Endothelial cell of hepatic sinusoid (primary cell): ENCODE results near the gene GZF1.

Experiments
- in situ Hi-C: cut with HindIII; loops from 2 replicates; pipeline ENCODE4 v1.10.0; 2017; ENCODE audit warnings: low sequenced_read_pairs

GZF1 gene

DNA sequence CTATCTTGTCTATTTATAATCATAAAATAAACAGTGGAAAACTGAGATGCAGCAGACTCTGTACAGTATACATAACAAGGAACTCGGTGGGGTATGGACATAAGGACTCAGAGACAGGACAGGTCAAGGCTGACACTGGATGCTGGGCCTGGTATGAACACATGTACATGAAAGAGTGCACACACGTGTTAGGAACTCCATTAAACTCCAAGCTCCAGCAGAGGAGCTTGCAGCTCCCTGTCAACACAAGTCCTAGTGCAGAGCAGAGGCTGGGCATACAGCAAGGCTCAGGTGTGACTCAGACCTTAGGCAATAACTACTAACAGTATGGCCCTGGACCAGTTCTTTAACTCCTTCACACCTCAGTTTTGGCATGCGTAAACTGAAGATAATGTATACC, 42.2 kb downstream of the GZF1 start:
- in situ Hi-C loops, result no loop called here

DNA sequence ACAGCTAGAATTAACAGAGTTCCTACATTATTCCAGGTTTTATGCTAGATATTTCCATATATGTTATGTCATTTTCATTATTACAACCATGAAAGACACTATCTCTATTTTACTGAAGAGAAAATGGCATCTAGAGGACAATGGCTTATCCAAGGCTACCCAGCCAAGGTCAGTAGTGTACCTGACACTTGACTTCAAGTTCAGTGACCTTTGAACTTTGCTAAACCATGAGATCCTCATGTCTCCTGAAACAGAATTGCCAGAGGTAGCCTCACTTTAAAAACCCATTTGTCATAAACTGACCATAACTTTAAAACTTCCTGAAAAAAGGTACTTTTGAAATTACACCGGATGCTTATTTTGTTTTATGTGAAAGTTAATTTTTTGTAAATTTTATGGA, 44.9 kb downstream of the GZF1 start:
- in situ Hi-C loops, result no loop called here

DNA sequence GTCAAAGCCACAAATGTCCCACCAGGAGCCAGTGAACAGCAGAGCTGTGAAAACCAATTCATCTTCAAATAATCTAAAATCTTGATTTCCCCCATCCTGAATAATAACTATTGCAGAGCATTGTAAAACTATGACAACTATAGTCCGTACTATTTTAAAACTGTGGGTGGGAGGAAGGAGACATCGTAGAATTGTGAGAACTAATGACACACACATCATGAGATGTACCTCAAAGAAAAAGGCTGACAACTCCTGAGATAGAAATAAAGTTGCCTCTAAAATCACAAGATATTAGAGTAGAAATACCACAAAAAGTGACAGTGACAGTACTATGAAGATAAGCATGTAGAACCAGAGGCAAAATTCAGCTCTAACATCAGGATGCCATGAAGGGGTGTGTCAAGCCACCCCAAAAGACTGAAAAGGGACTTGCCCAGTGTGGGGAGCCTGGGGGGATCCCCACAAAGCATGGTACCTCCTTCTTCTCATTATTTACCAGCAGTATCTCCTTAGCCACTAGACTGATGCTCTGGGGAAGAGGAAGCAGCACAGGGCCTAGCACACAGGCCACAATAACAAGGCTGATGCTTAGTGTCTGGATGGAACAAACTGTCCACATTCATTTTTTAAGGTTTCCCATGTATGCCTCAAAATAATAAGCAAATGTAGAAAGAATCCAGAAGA, 45.9 kb downstream of the GZF1 start:
- in situ Hi-C loops, result no loop called here

DNA sequence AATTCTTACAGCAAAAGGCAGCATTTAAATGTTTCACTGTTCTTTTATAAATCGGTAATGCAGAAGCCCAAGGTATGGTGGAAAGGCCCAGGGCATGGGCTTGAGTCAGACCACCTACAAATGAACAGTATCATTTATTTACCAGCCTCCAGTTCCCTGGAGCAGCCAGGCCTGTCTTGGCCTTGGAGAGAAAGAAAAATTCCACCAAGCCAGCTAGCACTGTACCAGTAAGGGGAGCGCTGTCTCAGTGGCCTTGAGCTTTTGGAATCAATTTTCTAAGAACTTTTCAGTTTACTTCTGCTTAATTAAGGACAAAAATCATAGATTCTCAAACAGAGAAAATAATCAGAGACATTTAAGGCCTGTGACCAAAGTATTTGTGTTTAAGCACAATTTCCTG, 47.0 kb downstream of the GZF1 start:
- in situ Hi-C loops, result no loop called here

DNA sequence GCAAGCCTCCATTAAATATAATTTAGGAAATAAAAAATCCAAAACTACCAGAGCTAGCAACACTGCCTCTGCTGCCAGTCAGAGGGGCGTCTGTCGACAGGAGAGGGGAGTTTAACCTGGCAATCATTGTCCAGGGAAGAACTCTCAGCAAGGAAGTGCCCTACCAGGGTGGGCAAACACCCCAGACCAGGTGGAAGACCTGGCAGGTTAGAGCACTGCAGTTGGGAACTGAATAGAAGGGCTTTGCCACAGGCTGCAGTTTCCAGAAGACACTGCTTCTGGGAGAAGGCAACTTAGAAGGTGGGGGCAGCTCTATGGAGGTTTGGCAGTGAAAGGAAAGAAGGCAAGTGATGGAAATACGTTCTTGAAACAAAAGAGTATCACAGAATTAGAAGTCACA, 47.8 kb downstream of the GZF1 start:
- in situ Hi-C loops, result no loop called here

DNA sequence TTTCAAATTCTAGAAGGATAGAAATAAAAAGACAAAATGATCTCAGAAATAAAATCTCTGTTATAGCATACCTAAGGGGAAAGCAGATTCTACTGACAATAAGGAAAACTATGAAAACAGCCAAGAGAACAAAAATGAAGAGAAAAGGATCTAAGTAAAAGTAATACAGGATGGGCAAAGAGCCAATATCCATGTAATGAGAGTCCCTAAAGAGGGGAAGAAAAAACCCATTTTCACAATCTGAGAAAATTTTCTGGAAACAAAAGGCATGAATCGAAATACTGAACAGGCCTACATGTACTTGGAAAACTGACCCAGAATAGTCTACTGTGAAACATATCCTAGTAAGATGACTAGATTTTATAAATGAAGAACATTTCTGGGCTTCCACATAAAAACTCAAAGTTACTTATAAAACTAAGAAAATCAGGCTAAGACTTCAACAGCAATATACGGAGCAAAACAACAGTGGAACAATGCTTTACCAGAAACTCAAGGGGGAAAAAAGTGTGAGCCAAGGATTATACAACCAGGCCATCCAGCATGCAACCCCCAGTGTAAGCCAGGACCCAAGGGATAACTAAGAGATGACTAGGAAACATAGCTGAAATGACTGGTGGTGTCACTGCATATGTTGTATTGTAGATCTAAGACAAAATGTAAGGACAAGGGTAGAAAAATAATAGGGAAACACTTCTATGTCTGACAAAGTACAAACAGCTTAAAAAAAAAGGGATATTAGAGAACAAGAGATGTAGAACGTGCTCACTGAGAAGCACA, 49.1 kb downstream of the GZF1 start:
- in situ Hi-C loops, result no loop called here

DNA sequence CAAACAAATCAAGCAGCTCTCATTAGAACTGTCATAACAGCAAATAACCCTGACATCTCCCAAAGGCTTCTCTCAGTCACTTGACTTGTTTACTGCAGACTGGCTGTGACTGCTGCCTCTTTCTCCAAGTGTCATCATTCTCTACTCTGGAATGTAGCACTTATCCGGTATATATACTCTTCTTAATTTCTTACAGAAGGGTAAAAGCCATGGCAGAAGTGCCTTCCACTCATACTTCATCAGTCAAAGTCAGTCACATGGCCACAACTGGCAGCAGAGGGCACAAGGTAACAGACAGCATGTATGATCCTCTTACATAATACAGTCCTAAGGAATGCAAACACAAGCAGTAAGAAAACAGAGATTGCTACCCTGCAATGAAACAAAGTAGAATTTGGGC, 50.0 kb downstream of the GZF1 start:
- in situ Hi-C loops, result no loop called here

DNA sequence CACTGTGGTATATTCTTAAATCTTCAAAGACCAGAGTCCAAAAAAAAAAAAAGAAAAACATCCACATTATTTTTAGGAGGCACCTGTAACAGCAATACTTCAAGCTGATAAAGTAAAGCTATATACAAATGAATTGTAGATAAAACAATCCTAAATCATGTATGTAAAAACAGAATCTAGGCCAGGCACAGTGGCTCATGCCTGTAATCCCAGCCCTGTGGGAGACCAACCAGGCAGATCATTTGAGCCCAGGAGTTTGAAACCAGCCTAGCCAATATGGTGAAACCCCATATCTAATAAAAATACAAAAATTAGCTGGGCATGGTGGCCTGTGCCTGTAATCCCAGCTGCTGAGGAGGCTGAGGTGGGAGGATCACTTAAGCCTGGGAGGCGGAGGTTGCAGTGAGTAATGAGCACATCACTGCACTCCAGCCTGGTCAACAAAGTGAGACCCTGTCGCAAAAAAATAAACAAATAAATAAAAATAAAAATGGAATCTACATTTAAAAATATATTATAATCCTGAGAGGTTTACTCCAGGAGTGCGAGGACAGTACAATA, 52.0 kb downstream of the GZF1 start:
- in situ Hi-C loops, result no loop called here

DNA sequence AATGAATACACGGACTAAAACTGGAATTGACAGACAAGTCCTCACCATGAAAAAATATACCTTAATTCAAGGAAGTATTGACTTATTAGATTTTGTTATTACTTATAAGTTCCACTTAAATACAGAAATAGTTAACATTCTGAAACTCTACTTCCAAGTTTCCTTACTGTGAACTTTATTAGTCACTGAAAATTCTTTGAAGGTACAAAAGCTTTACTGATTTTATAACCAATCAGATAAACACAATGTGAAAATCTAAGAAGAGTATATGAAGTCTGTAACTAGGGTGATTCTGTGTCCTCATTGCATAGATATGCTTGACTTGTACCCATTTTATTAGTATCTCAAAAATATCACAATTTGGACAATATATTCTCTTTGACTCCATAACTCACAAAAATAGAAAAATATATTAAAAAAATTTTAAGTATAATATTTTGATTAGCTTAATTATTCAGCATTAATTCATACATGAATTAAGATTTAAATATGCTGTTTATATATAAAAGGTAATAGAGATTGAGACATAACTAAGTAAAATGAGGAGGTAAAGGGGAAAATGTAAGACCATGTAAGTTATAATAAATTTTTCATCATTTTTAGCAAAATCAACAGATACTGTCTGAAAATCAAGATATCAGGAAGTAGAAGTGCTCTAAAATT, 52.7 kb downstream of the GZF1 start:
- in situ Hi-C loops, result loop anchor here (5.0 kb wide), 1 partner anchor 42 kb away; no protein-coding TSS in a partner anchor

DNA sequence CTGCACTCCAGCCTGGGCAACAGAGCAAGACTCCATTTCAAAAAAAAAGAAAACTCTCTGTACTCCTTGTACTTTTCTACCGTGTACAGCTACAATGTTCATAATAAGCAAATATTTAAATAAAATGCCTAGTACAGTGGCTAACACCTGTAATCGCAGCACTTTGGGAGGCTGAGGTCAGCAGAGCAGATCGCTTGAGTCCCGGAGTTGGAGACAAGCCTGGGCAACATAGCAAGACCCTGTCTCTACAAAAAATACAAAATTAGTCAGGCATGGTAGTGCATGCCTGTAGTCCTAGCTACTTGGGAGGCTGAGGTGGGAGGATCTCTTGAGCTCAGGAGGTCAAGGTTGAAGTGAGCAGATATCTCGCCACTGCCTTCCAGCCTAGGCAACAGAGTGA, 53.6 kb downstream of the GZF1 start:
- in situ Hi-C loops, result loop anchor here (5.0 kb wide), 1 partner anchor 43 kb away; no protein-coding TSS in a partner anchor

DNA sequence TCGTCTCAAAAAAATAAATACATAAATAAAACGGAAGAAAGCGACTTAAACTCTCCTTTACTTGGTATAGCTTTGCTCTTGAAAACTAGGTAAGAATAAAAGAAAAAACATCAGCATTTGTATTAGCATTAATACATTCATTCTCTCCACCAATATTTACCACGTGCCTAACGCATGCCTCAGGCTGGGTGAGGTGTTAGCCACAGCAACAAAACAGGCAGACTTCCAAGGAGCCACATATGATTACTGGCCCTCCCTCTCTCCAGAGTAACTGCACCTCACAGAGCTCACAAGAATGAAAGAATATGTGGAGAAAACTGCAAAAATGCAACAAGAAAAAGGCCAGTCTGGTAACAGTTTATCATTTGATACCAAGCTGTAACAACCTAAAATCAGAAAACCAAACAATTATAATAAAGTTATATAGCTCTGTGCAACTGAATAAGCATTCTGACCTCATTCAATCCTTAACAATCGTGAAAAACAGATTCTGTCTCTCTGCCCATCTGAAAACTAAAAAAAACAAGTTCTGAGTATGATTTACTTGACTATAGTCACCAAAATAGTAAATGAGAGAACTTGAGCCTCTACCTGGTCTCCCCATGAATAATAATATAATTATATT, 54.1 kb downstream of the GZF1 start:
- in situ Hi-C loops, result loop anchor here (5.0 kb wide), 1 partner anchor 44 kb away; no protein-coding TSS in a partner anchor

DNA sequence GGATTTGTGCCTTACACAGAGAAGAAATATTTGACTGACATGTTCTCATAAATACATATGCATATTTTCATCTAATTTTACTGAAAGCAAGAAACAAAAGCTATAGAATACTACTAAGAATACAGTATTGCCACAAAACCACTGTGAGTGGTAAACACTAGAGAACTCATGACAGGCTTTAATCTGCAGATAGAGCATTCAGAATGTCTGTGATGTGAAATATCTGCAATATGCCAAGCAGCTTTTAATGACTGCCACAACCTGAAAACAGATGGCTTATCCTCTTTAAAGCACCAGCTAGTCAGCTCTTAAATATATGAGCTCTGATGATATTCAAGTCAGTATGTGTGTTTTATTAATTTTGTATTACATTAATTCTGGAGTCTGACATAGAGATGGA, 55.9 kb downstream of the GZF1 start:
- in situ Hi-C loops, result loop anchor here (5.0 kb wide), 1 partner anchor 46 kb away; no protein-coding TSS in a partner anchor

DNA sequence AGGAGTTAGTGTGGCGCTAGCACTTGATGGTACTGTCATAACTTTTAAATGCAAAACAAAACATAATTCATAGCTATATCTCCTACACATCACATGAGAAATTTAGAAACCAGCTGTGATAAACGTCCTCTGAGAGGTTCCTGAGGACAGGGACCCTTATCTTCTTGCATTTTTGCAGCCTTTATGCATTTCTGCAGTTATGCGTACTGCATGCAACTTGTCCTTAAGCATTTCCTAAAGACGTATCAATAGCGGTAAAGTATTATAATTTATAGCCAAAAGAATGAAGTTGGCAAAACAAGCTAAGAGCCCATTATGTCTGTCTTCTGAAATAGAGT, 57.6 kb downstream of the GZF1 start:
- in situ Hi-C loops, result loop anchor here (5.0 kb wide), 1 partner anchor 47 kb away; no protein-coding TSS in a partner anchor

DNA sequence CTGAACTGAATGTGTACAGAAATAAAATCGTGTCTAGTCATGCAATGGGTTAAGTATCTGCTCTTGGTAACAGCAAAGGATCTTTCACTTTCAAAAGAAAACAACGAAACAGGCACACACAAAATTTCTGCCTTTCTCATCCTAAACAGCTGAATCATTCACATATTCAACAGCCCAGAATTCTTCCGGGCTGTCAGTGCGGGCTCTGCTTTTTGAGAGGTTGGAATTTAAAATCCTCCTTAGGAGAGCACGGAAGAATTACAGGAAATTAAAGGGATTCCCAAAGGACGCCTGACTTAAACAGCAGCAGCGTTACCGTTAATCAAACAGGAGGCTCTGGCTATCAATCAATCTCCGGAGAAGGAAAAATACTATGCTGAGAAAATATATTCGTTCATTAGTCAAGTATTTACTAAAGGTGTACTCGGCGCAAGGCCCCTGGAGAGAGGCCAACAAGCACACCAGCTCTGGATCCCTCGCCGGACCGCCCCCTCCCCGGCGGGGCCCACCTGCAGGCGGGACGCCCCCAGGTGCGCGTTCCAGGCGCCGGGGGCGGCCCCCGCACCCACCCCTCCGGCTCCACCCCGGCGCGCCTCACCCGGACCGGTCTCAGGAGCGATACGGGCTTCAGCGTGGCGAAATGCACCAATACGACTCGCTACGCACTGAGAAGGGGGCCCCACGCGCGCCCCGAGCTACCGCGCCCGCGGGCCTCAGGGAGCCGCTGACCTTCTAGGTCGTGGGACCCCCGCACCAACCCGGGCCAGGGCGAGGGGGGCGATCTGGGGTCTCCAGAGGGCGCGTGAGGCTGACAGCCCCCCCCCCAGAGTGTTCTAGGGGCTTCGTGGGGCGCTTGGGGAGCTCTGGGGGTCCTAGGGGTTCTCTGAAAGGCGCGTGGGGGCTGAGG, 58.3 kb downstream of the GZF1 start:
- in situ Hi-C loops, result loop anchor here (5.0 kb wide), 1 partner anchor 48 kb away; no protein-coding TSS in a partner anchor

DNA sequence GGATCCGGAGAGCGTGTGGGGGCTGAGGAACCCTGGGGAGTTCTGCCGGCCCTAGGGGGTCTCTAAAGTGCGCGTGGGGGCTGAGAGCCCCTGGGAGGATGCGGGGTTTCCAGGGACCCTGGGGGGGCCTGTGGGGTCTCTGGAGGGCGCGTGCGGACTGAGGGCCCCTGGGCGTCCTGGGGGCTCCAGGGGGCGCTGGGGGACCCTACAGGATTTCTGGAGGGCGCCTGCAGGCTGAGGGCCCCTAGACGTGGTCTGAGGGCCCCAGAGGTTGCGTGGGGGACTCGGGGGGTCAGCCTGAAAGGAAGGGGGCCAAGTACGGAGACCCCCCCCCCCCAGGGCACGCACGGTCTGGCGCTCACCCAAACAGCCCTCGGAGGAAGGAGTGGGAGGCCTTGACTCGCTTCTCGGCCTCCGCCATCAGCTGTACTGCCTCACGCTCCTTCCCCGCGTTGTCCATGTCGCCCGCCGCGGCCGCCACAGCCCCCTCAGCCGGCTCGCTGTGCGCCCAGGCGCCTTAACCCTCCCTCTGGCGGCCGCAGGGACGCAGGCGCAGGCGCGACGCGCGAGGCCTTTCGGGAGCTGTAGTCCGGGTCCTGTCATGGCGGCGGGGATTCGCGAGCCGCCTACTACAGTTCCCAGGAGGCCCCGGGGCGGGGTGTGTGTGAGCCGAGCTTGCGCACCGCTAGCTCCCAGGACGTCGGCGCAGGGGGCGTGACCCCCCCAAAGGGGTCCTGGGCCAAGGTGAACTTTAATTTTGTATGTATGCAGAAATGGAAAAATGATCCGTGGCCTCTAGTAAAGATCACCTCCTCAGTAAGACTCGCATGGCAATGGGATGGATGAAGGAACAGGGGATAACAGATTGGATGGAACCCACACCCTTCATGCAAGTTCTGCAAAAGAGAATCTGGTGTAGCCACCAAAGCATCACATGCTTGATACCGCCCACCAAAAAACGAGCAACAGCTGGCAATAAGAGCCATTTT, 59.3 kb downstream of the GZF1 start, which contains the start of gene NAPB:
NAPB (minus strand) TSS at position 546 of the 989 bp plus-strand sequence; CDS start at position 460, 86 bp downstream.
- in situ Hi-C loops, result no loop called here
